ENCODE data around the gene PLEKHG4.

PLEKHG4 gene

DNA sequence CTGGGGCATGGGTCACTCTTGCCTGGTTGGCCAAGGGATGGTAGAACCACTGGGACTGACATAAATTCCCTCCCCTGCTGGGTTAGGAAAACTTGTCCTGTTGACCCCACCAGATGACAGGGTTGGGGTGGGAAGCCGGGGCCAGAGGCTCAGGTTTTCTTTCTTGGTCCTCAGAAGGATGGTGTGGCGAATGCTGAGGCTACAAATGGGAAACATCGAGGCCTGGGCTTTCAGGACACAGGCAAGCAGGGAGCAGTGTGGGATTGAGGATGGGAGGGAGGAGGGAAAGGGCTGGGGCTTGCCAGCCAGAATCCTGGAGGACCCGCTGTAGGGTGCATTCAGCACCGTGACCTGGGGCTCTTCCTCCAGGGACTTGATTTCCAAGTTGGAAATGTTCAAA, 14.5 kb upstream of the PLEKHG4 start:
- DNase-seq, result no peak
- Histone ChIP-seq H3K4me3 (ENCODE audit: low read depth, low read length) (no peak overlapping the region), H3K36me3 (replicated peaks) (no peaks in the 10 kb centered on the region), H3K27me3 (replicated peaks) (no peaks in the 10 kb centered on the region), H3K27ac (no peak overlapping the region)
- TF ChIP-seq, protein P1, sequence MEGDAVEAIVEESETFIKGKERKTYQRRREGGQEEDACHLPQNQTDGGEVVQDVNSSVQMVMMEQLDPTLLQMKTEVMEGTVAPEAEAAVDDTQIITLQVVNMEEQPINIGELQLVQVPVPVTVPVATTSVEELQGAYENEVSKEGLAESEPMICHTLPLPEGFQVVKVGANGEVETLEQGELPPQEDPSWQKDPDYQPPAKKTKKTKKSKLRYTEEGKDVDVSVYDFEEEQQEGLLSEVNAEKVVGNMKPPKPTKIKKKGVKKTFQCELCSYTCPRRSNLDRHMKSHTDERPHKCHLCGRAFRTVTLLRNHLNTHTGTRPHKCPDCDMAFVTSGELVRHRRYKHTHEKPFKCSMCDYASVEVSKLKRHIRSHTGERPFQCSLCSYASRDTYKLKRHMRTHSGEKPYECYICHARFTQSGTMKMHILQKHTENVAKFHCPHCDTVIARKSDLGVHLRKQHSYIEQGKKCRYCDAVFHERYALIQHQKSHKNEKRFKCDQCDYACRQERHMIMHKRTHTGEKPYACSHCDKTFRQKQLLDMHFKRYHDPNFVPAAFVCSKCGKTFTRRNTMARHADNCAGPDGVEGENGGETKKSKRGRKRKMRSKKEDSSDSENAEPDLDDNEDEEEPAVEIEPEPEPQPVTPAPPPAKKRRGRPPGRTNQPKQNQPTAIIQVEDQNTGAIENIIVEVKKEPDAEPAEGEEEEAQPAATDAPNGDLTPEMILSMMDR (IDR thresholded peaks at IDR 0.05; ENCODE audit: low read depth, low read length, missing control alignments), result no peak
- in situ Hi-C loops (cut with HindIII; ENCODE audit: low pct_ligation_motif_present, low sequenced_read_pairs), result no loop called here

- TF ChIP-seq, protein P1 (IDR thresholded peaks at IDR 0.05; ENCODE audit: low read depth, low read length, missing control alignments), result no peak
- no peak overlapping the region for H3K27ac ChIP-seq
- H3K36me3 ChIP-seq (replicated peaks), result no peaks in the 10 kb centered on the region
- no peak overlapping the region for H3K4me3 ChIP-seq (ENCODE audit: low read depth, low read length)
- in situ Hi-C loops (cut with HindIII; ENCODE audit: low pct_ligation_motif_present, low sequenced_read_pairs), result no loop called here
- H3K27me3 ChIP-seq (replicated peaks), result no peaks in the 10 kb centered on the region
- DNase-seq, result no peak
Measured at GRCh38 chr16:67265834-67266233, 13.5 kb upstream of the PLEKHG4 start.

GRCh38 chr16:67268136-67268579, 11.2 kb upstream of the PLEKHG4 start:
- no peaks in the 10 kb centered on the region for H3K36me3 ChIP-seq (replicated peaks)
- no peak overlapping the region for H3K4me3 ChIP-seq (ENCODE audit: low read depth, low read length)
- peak overlapping the region; percentile 13 for H3K27ac ChIP-seq
- in situ Hi-C loops (cut with HindIII; ENCODE audit: low pct_ligation_motif_present, low sequenced_read_pairs), result no loop called here
- H3K27me3 ChIP-seq (replicated peaks), result no peaks in the 10 kb centered on the region
- DNase-seq, result peak; percentile 96
- TF ChIP-seq, protein P1 (IDR thresholded peaks at IDR 0.05; ENCODE audit: low read depth, low read length, missing control alignments), result no peak

DNA sequence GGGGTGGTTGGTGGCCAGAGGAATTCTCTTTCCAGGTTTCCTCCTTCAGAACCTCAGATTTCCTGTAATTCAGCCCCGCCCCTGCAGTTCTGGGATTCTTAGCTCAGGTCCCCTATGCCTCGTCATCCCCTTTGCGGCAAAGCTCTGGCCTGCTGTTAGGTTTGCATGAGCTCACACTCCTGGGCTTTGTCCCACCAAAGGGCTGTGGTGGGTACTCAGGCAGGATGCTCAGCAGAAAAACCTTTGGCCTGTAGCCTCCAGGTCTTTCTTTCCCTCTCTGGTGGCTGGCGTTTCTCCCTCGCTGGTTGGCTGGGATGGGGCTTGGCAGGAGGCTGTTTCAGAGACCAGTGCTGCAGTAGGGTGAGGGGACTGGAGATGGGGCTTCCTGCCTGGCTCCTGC, 9.6 kb upstream of the PLEKHG4 start:
- no peaks in the 10 kb centered on the region for H3K27me3 ChIP-seq (replicated peaks)
- no peaks in the 10 kb centered on the region for H3K36me3 ChIP-seq (replicated peaks)
- TF ChIP-seq, protein P1 (IDR thresholded peaks at IDR 0.05; ENCODE audit: low read depth, low read length, missing control alignments), result no peak
- peak; percentile 28 for DNase-seq
- no peak overlapping the region for H3K27ac ChIP-seq
- in situ Hi-C loops (cut with HindIII; ENCODE audit: low pct_ligation_motif_present, low sequenced_read_pairs), result no loop called here
- H3K4me3 ChIP-seq (ENCODE audit: low read depth, low read length), result no peak overlapping the region

- Histone ChIP-seq H3K4me3 (ENCODE audit: low read depth, low read length) (no peak overlapping the region), H3K36me3 (replicated peaks) (no peaks in the 10 kb centered on the region), H3K27ac (no peak overlapping the region), H3K27me3 (replicated peaks) (no peaks in the 10 kb centered on the region)
- TF ChIP-seq, protein P1 (IDR thresholded peaks at IDR 0.05; ENCODE audit: low read depth, low read length, missing control alignments), result no peak
- DNase-seq, result no peak
- in situ Hi-C loops (cut with HindIII; ENCODE audit: low pct_ligation_motif_present, low sequenced_read_pairs), result no loop called here
Measured at GRCh38 chr16:67270931-67271338, 8.4 kb upstream of the PLEKHG4 start.

- DNase-seq, result no peak
- TF ChIP-seq, protein P1 (IDR thresholded peaks at IDR 0.05; ENCODE audit: low read depth, low read length, missing control alignments), result no peak
- Histone ChIP-seq H3K27ac (no peak overlapping the region), H3K36me3 (replicated peaks) (no peaks in the 10 kb centered on the region), H3K27me3 (replicated peaks) (no peaks in the 10 kb centered on the region), H3K4me3 (ENCODE audit: low read depth, low read length) (no peak overlapping the region)
- in situ Hi-C loops (cut with HindIII; ENCODE audit: low pct_ligation_motif_present, low sequenced_read_pairs), result no loop called here
Measured at GRCh38 chr16:67271446-67271845, 7.9 kb upstream of the PLEKHG4 start.

Measured in brain microvascular endothelial cell (primary cell).